ENCODE measurements around the gene NOC2L.
A peak's percentile ranks its signal among the peaks of the same experiment; 100 is the strongest.

The NOC2L gene

DNA sequence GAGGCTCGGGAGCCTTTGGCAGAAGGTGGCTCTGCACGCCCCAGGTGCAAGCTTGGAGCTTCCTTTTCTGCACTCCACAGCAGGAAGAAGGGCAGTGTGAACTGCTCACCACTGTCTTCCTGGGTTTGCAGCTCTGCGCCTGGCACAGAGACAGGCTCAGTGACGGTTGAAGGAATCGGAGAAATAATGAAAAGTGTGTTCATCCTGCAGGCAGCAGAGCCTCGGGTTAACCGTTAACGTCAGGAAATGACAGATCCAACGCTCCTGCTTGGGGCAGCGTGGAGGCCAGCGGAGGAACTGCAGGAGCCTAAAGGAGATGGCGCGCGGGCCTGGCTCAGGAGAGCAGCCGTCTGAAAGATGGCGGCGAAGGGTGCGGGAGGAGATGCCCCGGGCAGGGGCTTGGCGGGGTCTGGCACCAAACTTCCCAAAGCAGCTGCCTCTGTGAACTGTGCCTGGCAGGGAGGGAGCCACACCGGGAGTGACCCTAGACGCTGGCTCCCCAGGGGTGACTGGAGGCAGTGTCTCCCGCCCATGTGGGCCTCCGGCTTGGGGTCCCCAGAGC lies 46.2 kb downstream of the NOC2L start:
- Histone ChIP-seq H3K36me3 (replicated peaks) (no peaks in the 10 kb centered on the region), H3K4me3 (ENCODE audit: low read depth, low read length) (no peak overlapping the region), H3K27me3 (replicated peaks) (peaks cover 33% of the 10 kb centered on the region), H3K27ac (no peak overlapping the region)
- TF ChIP-seq, protein P1, sequence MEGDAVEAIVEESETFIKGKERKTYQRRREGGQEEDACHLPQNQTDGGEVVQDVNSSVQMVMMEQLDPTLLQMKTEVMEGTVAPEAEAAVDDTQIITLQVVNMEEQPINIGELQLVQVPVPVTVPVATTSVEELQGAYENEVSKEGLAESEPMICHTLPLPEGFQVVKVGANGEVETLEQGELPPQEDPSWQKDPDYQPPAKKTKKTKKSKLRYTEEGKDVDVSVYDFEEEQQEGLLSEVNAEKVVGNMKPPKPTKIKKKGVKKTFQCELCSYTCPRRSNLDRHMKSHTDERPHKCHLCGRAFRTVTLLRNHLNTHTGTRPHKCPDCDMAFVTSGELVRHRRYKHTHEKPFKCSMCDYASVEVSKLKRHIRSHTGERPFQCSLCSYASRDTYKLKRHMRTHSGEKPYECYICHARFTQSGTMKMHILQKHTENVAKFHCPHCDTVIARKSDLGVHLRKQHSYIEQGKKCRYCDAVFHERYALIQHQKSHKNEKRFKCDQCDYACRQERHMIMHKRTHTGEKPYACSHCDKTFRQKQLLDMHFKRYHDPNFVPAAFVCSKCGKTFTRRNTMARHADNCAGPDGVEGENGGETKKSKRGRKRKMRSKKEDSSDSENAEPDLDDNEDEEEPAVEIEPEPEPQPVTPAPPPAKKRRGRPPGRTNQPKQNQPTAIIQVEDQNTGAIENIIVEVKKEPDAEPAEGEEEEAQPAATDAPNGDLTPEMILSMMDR (IDR thresholded peaks at IDR 0.05; ENCODE audit: low read depth, low read length, missing control alignments), result peak; percentile 60
- peak; percentile 28 for DNase-seq
- in situ Hi-C loops (cut with HindIII; ENCODE audit: low pct_ligation_motif_present, low sequenced_read_pairs), result no loop called here

DNA sequence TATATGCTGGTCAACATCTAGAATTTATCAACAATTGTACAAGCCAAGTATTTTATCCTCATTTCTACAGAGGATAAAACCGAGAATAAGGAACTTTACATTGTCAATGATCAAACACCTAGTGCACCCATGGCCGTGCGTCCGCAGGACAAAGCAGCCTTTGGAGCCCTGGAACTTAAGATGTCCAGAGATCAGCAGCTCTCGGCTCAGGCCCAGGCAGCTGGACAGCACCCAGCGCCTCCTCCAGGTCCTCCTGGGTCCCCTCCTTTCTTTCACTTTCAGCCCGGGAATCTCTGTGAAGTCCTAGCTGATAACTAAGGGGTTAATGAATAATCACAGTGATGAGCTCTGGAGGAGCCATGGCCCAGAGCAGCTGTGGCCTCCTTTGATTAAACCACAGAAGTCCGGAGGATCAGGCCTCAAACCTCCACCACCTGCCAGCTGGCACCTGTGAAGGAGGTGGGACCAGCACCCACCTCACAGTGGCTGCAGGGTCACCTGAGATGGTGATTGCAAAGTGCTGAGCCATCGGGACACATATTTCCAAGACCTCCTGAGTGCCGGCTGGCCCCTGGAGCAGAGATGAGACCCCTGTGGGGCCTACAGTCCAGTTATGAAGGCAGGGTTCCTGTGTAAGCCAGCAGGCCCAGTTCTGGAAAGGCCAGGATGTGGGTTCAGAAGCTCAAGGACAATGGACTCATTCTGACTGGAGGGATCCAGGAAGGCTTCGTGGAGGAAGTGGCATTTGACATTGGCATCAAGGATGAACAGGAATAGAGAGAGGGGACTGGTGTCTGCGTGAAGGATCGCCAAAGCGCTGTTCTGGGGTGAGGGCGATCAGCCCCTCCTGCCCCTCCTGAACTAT lies 46.9 kb downstream of the NOC2L start:
- DNase-seq, result no peak
- no peaks in the 10 kb centered on the region for H3K36me3 ChIP-seq (replicated peaks)
- no peak overlapping the region for H3K27ac ChIP-seq
- H3K4me3 ChIP-seq (ENCODE audit: low read depth, low read length), result no peak overlapping the region
- TF ChIP-seq, protein P1 (IDR thresholded peaks at IDR 0.05; ENCODE audit: low read depth, low read length, missing control alignments), result no peak
- in situ Hi-C loops (cut with HindIII; ENCODE audit: low pct_ligation_motif_present, low sequenced_read_pairs), result no loop called here
- H3K27me3 ChIP-seq (replicated peaks), result peaks cover 27% of the 10 kb centered on the region

GRCh38 chr1:910881-911721 lies 48.0 kb downstream of the NOC2L start:
- TF ChIP-seq, protein P1 (IDR thresholded peaks at IDR 0.05; ENCODE audit: low read depth, low read length, missing control alignments), result no peak
- in situ Hi-C loops (cut with HindIII; ENCODE audit: low pct_ligation_motif_present, low sequenced_read_pairs), result no loop called here
- Histone ChIP-seq H3K27me3 (replicated peaks) (peaks cover 20% of the 10 kb centered on the region), H3K36me3 (replicated peaks) (no peaks in the 10 kb centered on the region), H3K4me3 (ENCODE audit: low read depth, low read length) (no peak overlapping the region), H3K27ac (no peak overlapping the region)
- no peak for DNase-seq

DNA sequence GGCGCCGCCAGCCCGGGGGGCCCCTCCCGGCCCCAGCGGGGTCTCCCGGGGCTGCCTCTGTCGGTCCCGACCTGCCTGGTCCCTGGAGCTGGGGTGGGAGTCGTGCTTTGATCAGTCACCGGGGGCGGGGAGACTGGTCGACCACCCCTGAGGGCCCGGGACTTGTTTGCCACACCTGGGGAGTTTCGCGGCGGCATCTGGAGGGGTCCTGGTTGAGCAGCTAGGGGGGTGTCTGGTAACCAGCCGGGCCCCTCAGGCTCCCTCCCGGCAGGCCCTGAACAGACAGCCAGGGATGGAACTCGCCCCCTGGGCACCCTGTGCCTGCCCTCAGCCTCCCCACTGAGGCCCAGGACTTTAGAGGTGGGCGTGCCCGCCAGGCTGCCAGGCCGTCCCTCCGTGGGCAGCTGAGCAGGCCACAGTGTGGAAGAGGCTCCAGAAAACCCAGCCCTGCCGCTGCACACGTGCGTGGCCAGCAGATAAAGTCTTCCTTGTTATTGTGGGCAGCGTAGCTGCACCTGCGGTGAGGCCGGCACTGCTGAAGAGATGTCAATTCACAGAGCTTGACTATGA lies 48.7 kb downstream of the NOC2L start:
- Histone ChIP-seq H3K27me3 (replicated peaks) (peaks cover 13% of the 10 kb centered on the region), H3K27ac (no peak overlapping the region), H3K4me3 (ENCODE audit: low read depth, low read length) (no peak overlapping the region), H3K36me3 (replicated peaks) (no peaks in the 10 kb centered on the region)
- in situ Hi-C loops (cut with HindIII; ENCODE audit: low pct_ligation_motif_present, low sequenced_read_pairs), result no loop called here
- DNase-seq, result no peak
- TF ChIP-seq, protein P1 (IDR thresholded peaks at IDR 0.05; ENCODE audit: low read depth, low read length, missing control alignments), result no peak

DNA sequence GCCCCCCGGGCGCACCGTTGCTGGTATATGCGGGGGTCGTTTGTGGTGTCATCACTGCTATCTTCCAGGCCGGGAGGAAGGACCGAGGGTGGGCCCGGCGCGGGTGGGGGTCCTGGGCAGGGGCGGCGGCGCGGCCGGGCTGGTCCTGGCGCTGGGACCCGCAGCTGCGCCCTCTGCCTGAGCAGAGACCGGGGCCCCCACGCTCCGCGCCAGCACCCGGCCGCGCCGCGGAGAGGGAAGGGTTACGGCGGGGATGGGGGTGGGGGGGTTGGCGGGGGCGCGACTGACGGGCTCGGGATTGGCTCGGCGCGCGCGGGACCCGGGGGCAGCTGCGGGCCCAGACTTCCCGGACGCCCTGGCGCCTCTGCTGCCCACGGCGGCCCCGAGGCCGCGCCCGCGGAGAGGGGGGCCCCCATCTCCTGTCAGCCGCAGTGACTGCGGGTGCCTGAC lies 49.2 kb downstream of the NOC2L start:
- no peaks in the 10 kb centered on the region for H3K36me3 ChIP-seq (replicated peaks)
- in situ Hi-C loops (cut with HindIII; ENCODE audit: low pct_ligation_motif_present, low sequenced_read_pairs), result no loop called here
- H3K4me3 ChIP-seq (ENCODE audit: low read depth, low read length), result no peak overlapping the region
- DNase-seq, result no peak
- H3K27ac ChIP-seq, result no peak overlapping the region
- TF ChIP-seq, protein P1 (IDR thresholded peaks at IDR 0.05; ENCODE audit: low read depth, low read length, missing control alignments), result no peak
- peaks cover 8% of the 10 kb centered on the region for H3K27me3 ChIP-seq (replicated peaks)

Measured in brain microvascular endothelial cell (primary cell).